SHP77 (cell line): Measurements from ENCODE around the gene NFATC2.
"Not testable (repeated sequence)": the region's sequence is repeated elsewhere in the genome, so short reads cannot be mapped to it uniquely, and the experiment has no call there.

Experiments used
- DNase-seq, 2 experiments: peaks; one replicate each; lab custom pipeline; 2025; lab: John Stamatoyannopoulos, UW

NFATC2 gene

DNA sequence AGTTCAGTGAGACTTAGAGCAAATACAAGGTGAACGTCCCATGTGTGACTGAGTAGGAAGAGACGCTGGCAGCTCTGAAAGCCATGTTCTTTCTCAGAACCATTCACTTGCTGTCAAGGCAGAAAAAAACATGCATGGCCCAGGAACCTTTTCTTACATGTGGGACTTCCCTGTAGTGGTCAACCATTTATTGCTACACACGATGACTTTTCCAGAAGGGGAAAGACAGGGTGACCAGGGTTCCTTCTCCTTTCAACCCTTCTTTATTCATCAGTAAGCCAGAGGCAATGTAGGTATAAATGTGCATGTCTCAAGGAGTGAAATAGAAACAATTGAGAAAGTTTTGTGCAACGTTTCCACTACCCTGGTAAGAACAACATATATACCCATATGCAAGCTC, 189.0 kb downstream of the NFATC2 start:
- DNase-seq = no peak

- no peak for DNase-seq
Measured at GRCh38 chr20:51352791-51353190, 189.7 kb downstream of the NFATC2 start.

- DNase-seq = no peak
Measured at GRCh38 chr20:51350941-51351631, 191.4 kb downstream of the NFATC2 start.

GRCh38 chr20:51348876-51349275, 193.6 kb downstream of the NFATC2 start:
- DNase-seq = no peak

GRCh38 chr20:51347831-51348230, 194.7 kb downstream of the NFATC2 start:
- DNase-seq = no peak

GRCh38 chr20:51346686-51347485, 195.6 kb downstream of the NFATC2 start:
- no peak for DNase-seq

- no peak for DNase-seq
Measured at GRCh38 chr20:51345601-51346101, 196.9 kb downstream of the NFATC2 start.

- DNase-seq = not testable (repeated sequence)
Measured at GRCh38 chr20:51343802-51344201, 198.7 kb downstream of the NFATC2 start.

DNA sequence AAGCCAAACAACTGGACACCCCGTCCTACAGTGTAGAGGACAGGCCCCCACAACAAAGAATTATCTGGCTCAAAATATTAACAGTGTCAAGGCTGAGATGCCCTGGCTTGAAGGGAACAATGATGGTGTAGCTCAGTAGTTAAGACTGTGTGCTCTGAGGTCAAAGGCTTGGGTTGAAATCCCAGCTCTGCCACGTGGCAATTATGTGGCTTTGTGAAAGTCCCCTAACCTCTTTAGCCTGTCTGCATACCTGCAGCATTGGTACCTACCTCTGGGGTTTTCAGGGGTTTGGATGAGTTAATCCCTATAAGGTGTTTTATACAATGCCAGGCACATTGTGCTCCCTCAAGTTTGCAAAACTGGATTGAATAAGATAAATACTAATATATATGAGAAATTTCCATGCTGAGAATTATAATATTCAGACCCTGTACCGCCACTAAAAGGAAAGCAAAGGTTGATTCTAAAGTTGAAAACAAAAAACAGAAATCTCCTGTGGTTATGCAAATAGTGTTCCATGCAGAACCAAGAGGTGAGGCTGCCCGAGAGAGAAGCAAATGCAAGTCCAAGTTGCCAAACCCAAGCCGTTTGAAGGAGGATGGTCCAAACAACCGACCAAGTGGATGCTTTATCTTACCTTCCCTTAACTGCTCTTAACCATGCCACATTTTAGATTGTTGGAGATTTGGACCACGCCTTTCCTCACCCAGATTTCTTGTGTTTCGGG, 199.8 kb downstream of the NFATC2 start:
- DNase-seq = no peak

- DNase-seq = no peak
Measured at GRCh38 chr20:51341581-51341980, 200.9 kb downstream of the NFATC2 start.

DNA sequence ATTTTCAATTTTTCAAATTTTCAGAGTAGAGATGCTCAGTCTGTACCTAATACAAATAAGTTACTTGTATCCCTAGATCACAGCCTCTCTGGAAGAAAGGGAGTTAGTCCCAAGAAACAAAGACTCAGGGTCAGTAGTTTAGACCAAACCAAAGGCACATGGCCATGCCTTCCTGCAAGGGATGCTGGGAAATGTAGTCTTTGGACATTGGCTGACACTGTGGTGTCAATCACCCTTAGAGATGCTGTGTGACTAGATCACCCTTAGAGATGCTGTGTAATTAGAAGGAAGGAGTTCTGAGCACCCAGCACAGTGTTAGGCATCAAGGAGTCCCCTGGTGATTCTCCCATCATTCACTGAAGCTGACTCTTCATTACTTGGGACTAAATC, 202.1 kb downstream of the NFATC2 start:
- DNase-seq = no peak

DNA sequence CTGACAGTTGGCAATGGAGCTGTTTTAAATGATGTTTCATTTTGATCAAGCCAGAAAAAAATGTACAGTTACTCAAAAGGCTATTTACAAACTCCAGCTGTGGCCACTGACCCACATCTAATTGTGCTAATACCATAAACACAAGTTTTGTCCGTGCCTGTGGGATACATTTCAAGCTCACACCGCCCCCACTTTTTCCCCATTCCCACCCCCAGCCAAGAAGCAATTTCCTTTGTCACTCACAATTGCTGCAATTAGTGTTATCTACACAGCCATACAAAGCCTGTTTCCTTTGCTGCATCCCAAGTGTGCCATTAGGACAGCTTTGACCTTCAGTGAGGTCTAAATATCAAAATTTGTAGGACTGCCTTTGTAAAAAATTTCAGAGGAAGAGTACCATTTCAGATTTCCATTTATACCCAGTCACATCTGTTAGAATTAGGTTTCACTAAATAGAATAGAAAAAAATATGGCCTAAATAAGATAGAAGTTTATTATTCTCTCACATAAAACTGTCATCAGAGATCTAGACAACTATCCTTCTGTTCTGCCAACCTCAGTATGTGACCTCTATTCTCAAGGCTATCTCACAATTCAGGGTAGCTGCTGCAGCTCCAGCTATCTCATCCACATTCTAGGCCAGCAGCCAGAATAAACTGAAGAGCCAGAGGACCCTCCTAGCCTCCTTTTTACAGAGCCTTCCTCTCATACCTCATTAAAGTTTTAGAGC, 202.6 kb downstream of the NFATC2 start:
- no peak for DNase-seq

GRCh38 chr20:51338692-51339440, 203.7 kb downstream of the NFATC2 start:
- DNase-seq = no peak

DNA sequence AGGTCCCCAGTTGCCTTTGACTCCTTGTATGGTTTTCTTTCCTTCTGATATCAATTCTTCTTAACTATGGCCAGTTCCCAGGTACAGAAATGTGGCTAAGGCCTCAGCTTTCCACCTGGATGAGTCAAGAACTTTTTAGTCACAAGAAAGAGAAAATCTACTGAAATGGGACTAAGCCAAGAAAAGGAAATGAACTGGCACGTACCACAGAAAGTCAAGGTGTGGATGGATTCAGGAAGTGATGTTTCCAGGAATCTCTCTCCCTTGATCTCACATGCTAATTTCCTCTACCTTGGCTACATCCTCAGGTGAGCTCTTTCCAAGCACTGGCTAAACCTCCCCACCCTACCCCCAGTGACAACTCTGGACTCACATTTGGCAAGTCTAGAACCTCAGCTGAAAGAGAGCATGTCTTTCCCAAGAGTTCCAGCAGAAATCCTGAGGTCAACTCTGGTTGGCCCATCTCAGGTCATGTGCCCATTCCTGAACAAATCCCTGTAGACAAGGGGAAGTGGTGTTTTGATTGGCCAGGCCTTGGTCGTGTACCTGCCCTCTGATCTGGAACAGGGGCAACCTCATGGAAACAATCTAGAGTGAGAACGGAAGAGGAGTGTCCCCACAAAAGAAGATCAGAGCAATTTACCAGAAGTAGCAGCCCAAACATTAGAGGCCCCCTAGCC, 205.3 kb downstream of the NFATC2 start:
- DNase-seq = no peak
